ENCODE data around the gene KLHL12. TPM values are rescaled to one million over a fixed set of nuclear protein-coding genes. Genes with fewer than 3 reads are reported as not detected.

KLHL12 gene
- total RNA-seq, 1 donor from 2014 or later: 21.5 TPM

Other genes starting within 250 kb of the KLHL12 start
- not detected for gene SYT2, start 216.8 kb downstream of the KLHL12 start, total RNA-seq
- gene KDM5B, start 118.8 kb downstream of the KLHL12 start, total RNA-seq: 67.4 TPM
- 5.8 TPM for gene PCAT6, start 116.3 kb downstream of the KLHL12 start, total RNA-seq
- gene RABIF, start 38.1 kb downstream of the KLHL12 start, total RNA-seq: 12.3 TPM
- gene ADIPOR1, start 31.1 kb upstream of the KLHL12 start, total RNA-seq: 82.7 TPM
- gene CYB5R1, start 40.0 kb upstream of the KLHL12 start, total RNA-seq: 73.1 TPM
- 54.3 TPM for gene TMEM183A, start 80.1 kb upstream of the KLHL12 start, total RNA-seq
- gene PPFIA4, start 99.3 kb upstream of the KLHL12 start, total RNA-seq: 1.0 TPM
- gene MYOG, start 158.8 kb upstream of the KLHL12 start, total RNA-seq: not detected
- 0.28 TPM for gene ADORA1, start 200.5 kb upstream of the KLHL12 start, total RNA-seq
- gene MYBPH, start 248.6 kb upstream of the KLHL12 start, total RNA-seq: not detected

Data from esophagus mucosa (tissue), 1 donor.